ENCODE data around the gene ILDR1. TPM values are rescaled to one million over a fixed set of nuclear protein-coding genes. Genes with fewer than 3 reads are reported as not detected.

ILDR1 gene
- total and polyA plus RNA-seq, 8 donors: 2.2 to 8.2 (median 5.2) TPM

DNA sequence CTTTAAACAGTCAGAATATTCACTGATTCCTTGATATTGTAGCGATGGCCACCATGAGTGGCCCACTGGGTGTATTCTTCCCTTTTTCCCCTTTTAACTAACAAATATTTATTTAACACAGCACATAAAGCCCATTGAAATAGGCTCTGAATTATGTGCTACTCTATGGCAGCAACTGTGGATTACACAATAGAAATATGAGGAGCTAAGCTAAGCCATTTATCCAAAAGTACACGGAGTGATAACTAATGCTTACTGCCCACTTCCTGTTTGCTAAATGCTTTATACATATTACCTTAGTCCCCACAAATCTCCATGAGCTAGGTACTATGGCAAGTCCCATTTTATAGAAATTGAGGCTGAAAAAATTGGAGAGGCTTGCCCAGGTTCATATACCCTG is 17.9 kb downstream of the ILDR1 start:
- H3K36me3 ChIP-seq: peaks cover 0 to 11% (median 0%) of the 10 kb centered on the region in 3 donors
- TF ChIP-seq, protein P1, sequence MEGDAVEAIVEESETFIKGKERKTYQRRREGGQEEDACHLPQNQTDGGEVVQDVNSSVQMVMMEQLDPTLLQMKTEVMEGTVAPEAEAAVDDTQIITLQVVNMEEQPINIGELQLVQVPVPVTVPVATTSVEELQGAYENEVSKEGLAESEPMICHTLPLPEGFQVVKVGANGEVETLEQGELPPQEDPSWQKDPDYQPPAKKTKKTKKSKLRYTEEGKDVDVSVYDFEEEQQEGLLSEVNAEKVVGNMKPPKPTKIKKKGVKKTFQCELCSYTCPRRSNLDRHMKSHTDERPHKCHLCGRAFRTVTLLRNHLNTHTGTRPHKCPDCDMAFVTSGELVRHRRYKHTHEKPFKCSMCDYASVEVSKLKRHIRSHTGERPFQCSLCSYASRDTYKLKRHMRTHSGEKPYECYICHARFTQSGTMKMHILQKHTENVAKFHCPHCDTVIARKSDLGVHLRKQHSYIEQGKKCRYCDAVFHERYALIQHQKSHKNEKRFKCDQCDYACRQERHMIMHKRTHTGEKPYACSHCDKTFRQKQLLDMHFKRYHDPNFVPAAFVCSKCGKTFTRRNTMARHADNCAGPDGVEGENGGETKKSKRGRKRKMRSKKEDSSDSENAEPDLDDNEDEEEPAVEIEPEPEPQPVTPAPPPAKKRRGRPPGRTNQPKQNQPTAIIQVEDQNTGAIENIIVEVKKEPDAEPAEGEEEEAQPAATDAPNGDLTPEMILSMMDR (IDR thresholded peaks at IDR 0.05): no peak
- H3K4me1 ChIP-seq: peaks cover 0 to 3% (median 0%) of the 10 kb centered on the region in 3 donors
- FAIRE-seq (no peak), ATAC-seq (peak in 1 of 4 donors; percentile 34), DNase-seq (no peak)
- intact Hi-C loops (cut with DNase I): no loop called here
- no peaks in the 10 kb centered on the region for H3K9me3 ChIP-seq
- no peak overlapping the region for H3K4me3 ChIP-seq
- no peaks in the 10 kb centered on the region for H3K27me3 ChIP-seq
- 80 to 84% methylated on average over 2 of the region's 2 CpGs for WGBS, 2 donors
- H3K27ac ChIP-seq: no peak overlapping the region

DNA sequence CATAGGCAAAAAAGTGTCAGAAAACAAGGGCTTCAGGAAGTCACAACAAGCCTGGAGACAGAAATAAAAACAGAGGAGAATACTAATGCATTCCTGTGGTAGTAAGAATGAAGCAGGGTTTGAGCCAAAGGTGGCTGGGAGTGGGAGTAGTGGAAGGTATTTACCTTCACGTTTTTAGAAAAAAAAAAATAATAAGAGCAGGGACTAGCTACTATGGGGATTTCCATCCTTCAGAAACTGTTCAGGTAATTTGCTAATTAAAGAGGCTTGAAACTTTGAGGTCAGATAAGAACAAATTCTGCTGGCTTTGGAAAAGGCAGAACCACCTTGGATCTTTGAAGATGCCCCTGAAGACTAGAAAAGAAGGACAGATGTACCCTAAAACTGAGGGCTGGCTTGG is 18.4 kb downstream of the ILDR1 start:
- no peak for FAIRE-seq
- ATAC-seq: peak in 1 of 4 donors; percentile 14
- intact Hi-C loops (cut with DNase I): no loop called here
- DNase-seq: no peak
- Histone ChIP-seq H3K27me3 (no peaks in the 10 kb centered on the region), H3K4me3 (no peak overlapping the region), H3K36me3 (peaks cover 0 to 11% (median 0%) of the 10 kb centered on the region in 3 donors), H3K27ac (peak overlapping the region in 1 of 4 donors; percentile 23), H3K9me3 (no peaks in the 10 kb centered on the region), H3K4me1 (peaks cover 0 to 3% (median 0%) of the 10 kb centered on the region in 3 donors)
- TF ChIP-seq, protein P1 (IDR thresholded peaks at IDR 0.05): no peak
- WGBS, 2 donors: 24 to 37% methylated on average over 1 of the region's 1 CpG

DNA sequence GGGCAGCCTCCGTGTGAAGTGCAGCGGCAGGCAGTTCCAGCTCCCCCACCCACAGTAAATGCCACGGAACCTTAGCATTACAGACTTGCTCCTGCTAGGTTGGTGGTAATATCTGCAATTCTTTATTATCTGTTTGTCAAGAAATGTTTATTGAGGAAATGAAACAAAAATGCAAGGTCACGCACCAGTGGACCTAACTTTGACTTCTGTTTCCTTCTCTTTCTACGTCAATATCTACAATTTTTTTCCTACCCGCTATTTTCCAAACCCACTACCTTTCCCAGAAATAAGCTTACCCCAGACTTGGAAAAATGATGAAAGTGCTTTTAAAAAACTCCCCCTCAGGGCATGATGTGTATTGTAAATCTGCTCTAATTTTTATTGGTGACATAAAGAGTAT is 18.9 kb downstream of the ILDR1 start:
- ATAC-seq: peak in 1 of 4 donors; percentile 15
- peaks cover 0 to 11% (median 0%) of the 10 kb centered on the region in 3 donors for H3K36me3 ChIP-seq
- H3K4me1 ChIP-seq: peaks cover 0 to 3% (median 0%) of the 10 kb centered on the region in 3 donors
- WGBS, 2 donors: 67 to 74% methylated on average over 6 of the region's 6 CpGs
- peak overlapping the region in 1 of 4 donors; percentile 23 for H3K27ac ChIP-seq
- no peak for DNase-seq
- H3K9me3 ChIP-seq: no peaks in the 10 kb centered on the region
- FAIRE-seq: no peak
- TF ChIP-seq, protein P1 (IDR thresholded peaks at IDR 0.05): no peak
- no peaks in the 10 kb centered on the region for H3K27me3 ChIP-seq
- intact Hi-C loops (cut with DNase I): no loop called here
- no peak overlapping the region for H3K4me3 ChIP-seq

DNA sequence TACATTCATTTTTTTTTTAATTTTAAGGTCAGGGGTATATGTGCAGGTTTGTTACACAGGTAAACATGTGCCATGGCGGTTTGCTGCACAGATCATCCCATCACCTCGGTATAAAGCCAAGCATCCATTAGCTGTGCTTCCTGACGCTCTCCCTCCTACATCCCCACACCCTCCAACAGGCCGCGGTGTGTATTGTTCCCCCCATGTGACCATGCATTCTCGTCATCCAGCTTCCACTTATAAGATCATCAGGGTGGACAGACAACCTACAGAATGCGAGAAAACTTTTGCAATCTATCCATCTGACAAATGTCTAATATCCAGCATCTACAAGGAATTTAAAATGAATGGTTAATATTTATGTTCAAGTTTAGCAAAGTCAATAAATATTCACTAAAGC is 19.4 kb downstream of the ILDR1 start:
- TF ChIP-seq, protein P1 (IDR thresholded peaks at IDR 0.05): no peak
- H3K36me3 ChIP-seq: peaks cover 0 to 11% (median 0%) of the 10 kb centered on the region in 3 donors
- ATAC-seq: no peak
- H3K27ac ChIP-seq: no peak overlapping the region
- peaks cover 0 to 3% (median 0%) of the 10 kb centered on the region in 3 donors for H3K4me1 ChIP-seq
- DNase-seq: no peak
- H3K27me3 ChIP-seq: no peaks in the 10 kb centered on the region
- H3K9me3 ChIP-seq: no peaks in the 10 kb centered on the region
- WGBS, 2 donors: 90 to 96% methylated on average over 7 of the region's 7 CpGs
- intact Hi-C loops (cut with DNase I): no loop called here
- no peak overlapping the region for H3K4me3 ChIP-seq
- FAIRE-seq: no peak

DNA sequence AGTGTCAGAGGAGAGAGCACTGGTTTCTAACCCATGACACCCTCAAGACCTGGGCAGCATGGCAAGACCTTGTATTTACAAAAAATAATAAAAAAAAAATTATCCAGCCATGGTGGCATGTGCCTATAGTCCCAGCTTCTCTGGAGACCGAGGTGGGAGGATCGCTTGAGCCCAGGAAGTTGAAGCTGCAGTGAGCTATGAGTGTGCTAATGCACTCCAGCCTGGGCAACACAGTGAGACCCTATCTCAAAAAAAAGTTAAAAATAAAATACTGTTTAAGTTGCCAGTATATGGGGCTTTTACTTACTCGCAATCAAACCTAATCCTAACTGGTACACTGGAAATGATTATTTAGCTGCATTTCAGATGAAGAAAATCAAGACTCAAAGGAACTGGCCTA is 20.2 kb downstream of the ILDR1 start:
- peaks cover 0 to 11% (median 0%) of the 10 kb centered on the region in 3 donors for H3K36me3 ChIP-seq
- WGBS, 2 donors: 95 to 96% methylated on average over 3 of the region's 3 CpGs

More for the DNA sequence above, 20.2 kb downstream of the ILDR1 start:
- no peak overlapping the region for H3K4me3 ChIP-seq
- FAIRE-seq (no peak), ATAC-seq (no peak), DNase-seq (no peak)
- H3K27ac ChIP-seq: no peak overlapping the region
- TF ChIP-seq, protein P1 (IDR thresholded peaks at IDR 0.05): no peak
- intact Hi-C loops (cut with DNase I): no loop called here
- H3K4me1 ChIP-seq: peaks cover 0 to 3% (median 0%) of the 10 kb centered on the region in 3 donors
- H3K9me3 ChIP-seq: no peaks in the 10 kb centered on the region
- H3K27me3 ChIP-seq: no peaks in the 10 kb centered on the region
